OCI-LY1 (cell line): ENCODE measurements around the gene FOXK1.
"Not testable (repeated sequence)": the region's sequence is repeated elsewhere in the genome, so short reads cannot be mapped to it uniquely, and the experiment has no call there.

Source experiments
- H2AFZ ChIP-seq: fragments of 200-600 bp; sonication (generic), shearing (Covaris generic); 2 replicates; pipeline ENCODE4 v1.6.0; 2014; ENCODE audit warnings: antibody characterized with exemption, mild to moderate bottlenecking, low read length
- H3F3A ChIP-seq: fragments of 200-600 bp; sonication (generic), shearing (Covaris generic); 2 replicates; pipeline ENCODE4 v1.6.0; 2014; ENCODE audit warnings: mild to moderate bottlenecking, antibody characterized with exemption, low read length, moderate library complexity; ENCODE audit not compliant: insufficient read depth
- H3K27ac ChIP-seq: fragments of 200-600 bp; sonication (generic); 2 replicates; pipeline ENCODE4 v1.5.1; 2014; ENCODE audit warnings: low read length, mixed run types, mild to moderate bottlenecking, low read depth; ENCODE audit not compliant: poor library complexity, severe bottlenecking
- H3K27me3 ChIP-seq: fragments of 200-600 bp; sonication (generic); 2 replicates; pipeline ENCODE4 v1.6.0; 2014; ENCODE audit warnings: antibody characterized with exemption, mild to moderate bottlenecking, low read length, moderate library complexity; ENCODE audit not compliant: insufficient read depth
- H3K36me3 ChIP-seq: fragments of 200-600 bp; sonication (generic); 2 replicates; pipeline ENCODE4 v1.6.1; 2014; ENCODE audit warnings: mild to moderate bottlenecking, antibody characterized with exemption, low read length, moderate library complexity, mixed read lengths; ENCODE audit not compliant: insufficient read depth
- H3K4me1 ChIP-seq: fragments of 200-600 bp; sonication (generic); 2 replicates; pipeline ENCODE4 v1.5.1; 2014; ENCODE audit warnings: mild to moderate bottlenecking, low read length, moderate library complexity; ENCODE audit not compliant: insufficient read depth, severe bottlenecking
- H3K4me2 ChIP-seq: fragments of 200-600 bp; sonication (generic), shearing (Covaris generic); 2 replicates; pipeline ENCODE4 v1.6.1; 2014; ENCODE audit warnings: low read length
- H3K4me3 ChIP-seq: fragments of 200-600 bp; sonication (generic); 2 replicates; pipeline ENCODE4 v1.5.1; 2014; ENCODE audit warnings: low read length, low read depth, mild to moderate bottlenecking, mixed read lengths; ENCODE audit not compliant: poor library complexity, severe bottlenecking
- H3K79me2 ChIP-seq: fragments of 200-600 bp; shearing (Covaris generic); 2 replicates; pipeline ENCODE4 v1.6.1; 2016; ENCODE audit warnings: mixed run types, low read length, mixed read lengths; ENCODE audit not compliant: insufficient read depth
- H3K9ac ChIP-seq: fragments of 200-600 bp; sonication (generic), shearing (Covaris generic); 2 replicates; pipeline ENCODE4 v1.6.1; 2014; ENCODE audit warnings: mild to moderate bottlenecking, low read length, mixed read lengths
- H3K9me2 ChIP-seq: fragments of 200-600 bp; sonication (generic), shearing (Covaris generic); 2 replicates; pipeline ENCODE4 v1.6.1; 2014; ENCODE audit warnings: low read depth, mild to moderate bottlenecking, low read length, mixed read lengths
- H3K9me3 ChIP-seq: fragments of 200-600 bp; shearing (Covaris generic); 2 replicates; pipeline ENCODE4 v1.6.1; 2014; ENCODE audit warnings: low read length, mixed read lengths
- H4K20me1 ChIP-seq: fragments of 200-600 bp; sonication (generic), shearing (Covaris generic); 2 replicates; pipeline ENCODE4 v1.6.0; 2016; ENCODE audit warnings: mild to moderate bottlenecking, low read length; ENCODE audit not compliant: insufficient read depth
- CTCF ChIP-seq: fragments of 200-600 bp; sonication (generic), shearing (Covaris generic); IDR thresholded peaks from 2 replicates; pipeline ENCODE4 v1.5.1; 2017; ENCODE audit warnings: mild to moderate bottlenecking, antibody characterized with exemption, low read length, moderate library complexity, mixed read lengths
- EZH2 ChIP-seq: fragments of 200-600 bp; sonication (generic), shearing (Covaris generic); IDR thresholded peaks from 2 replicates; pipeline ENCODE4 v1.8.0; 2017; ENCODE audit warnings: borderline replicate concordance, mixed run types, mild to moderate bottlenecking, antibody characterized with exemption, low read length, moderate library complexity, mixed read lengths

Gene FOXK1

DNA sequence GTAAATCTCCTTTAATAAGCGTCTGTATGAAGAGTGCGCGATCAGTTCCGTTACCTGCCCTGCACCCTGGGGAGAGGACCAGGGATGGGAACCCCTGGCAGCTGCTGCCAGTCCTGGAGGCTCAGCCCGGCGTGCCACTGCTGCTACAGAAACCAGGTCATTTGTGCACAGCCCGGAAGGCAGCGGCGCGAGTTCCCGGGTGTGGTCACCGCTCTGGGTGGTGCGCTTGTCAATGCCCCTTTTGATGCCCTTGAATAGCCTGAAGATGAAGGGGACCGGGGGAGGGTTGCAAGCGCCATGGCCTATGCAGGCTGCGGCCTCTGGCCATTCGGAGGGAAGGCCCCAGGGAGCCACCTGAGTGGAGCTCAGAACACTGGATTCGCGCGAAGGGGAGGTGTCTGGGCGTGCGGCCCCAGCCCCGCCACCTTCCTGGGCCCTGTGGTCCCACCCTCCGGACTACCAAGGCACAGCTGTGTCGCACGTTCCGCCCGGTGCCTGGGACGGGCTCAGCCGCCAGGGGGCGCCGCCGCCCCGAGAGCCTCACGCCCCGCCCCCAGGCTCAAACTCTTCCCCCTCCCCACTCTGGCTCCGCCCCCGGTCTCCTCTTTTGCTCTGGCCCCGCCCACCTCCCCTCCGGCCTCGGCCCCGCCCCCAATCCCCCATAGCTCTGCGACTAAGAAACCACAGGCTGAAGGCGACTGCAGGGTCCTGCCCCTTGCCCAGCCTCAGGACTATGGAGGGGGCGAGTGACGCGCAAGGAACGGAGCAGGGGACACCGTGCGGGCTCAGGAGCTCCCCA lies 109.8 kb downstream of the FOXK1 start:
- Histone ChIP-seq H3K4me3 (no peak overlapping the region), H3K27me3 (no peaks in the 10 kb centered on the region), H3K9me3 (no peaks in the 10 kb centered on the region), H3K4me1 (no peaks in the 10 kb centered on the region), H3K36me3 (peaks cover 42% of the 10 kb centered on the region), H2AFZ (no peak overlapping the region), H3K9ac (no peak overlapping the region), H3K4me2 (no peak overlapping the region), H4K20me1 (no peaks in the 10 kb centered on the region), H3K27ac (no peak overlapping the region), H3K9me2 (no peaks in the 10 kb centered on the region), H3K79me2 (no peaks in the 10 kb centered on the region), H3F3A (no peaks in the 10 kb centered on the region)
- peak; percentile 40 for TF ChIP-seq CTCF
- TF ChIP-seq EZH2 = no peak

DNA sequence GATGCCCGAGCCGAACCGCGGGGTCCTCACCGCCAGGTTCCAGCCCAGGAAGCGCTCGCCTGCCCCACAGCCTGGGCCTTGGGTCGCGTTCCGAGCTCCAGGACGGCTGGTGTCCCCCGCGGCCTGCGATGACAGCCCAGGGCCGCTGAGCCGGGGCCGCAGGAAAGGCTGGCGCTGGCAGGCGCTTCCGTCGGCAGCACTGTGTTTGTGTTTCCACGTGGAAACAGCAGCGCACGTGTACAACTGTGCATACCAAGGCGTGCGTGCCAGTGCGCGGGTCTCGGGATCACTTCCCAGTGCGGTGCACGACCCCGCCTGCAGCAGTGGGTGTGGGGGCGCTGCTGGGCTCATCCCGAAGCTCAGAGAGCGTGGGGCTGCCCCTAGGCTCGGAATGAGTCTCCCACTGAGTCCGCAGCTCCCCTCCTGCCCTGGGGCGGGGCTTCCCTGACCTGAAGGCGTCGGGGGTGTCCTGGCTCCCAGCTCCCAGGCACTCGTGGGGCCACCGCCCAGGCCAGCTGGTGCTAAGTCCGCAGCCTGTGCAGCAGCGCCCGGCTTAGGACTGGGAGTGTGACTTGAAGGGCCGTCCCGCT lies 110.5 kb downstream of the FOXK1 start:
- H3K36me3 ChIP-seq = peaks cover 40% of the 10 kb centered on the region
- TF ChIP-seq CTCF = no peak
- TF ChIP-seq EZH2 = no peak
- H3F3A ChIP-seq = no peaks in the 10 kb centered on the region
- H3K27me3 ChIP-seq = no peaks in the 10 kb centered on the region
- no peak overlapping the region for H3K9ac ChIP-seq
- no peaks in the 10 kb centered on the region for H4K20me1 ChIP-seq
- H3K4me3 ChIP-seq = no peak overlapping the region
- H2AFZ ChIP-seq = no peak overlapping the region
- H3K9me3 ChIP-seq = no peaks in the 10 kb centered on the region
- H3K79me2 ChIP-seq = no peaks in the 10 kb centered on the region
- H3K4me1 ChIP-seq = no peaks in the 10 kb centered on the region
- no peak overlapping the region for H3K4me2 ChIP-seq
- H3K27ac ChIP-seq = no peak overlapping the region
- H3K9me2 ChIP-seq = no peaks in the 10 kb centered on the region

DNA sequence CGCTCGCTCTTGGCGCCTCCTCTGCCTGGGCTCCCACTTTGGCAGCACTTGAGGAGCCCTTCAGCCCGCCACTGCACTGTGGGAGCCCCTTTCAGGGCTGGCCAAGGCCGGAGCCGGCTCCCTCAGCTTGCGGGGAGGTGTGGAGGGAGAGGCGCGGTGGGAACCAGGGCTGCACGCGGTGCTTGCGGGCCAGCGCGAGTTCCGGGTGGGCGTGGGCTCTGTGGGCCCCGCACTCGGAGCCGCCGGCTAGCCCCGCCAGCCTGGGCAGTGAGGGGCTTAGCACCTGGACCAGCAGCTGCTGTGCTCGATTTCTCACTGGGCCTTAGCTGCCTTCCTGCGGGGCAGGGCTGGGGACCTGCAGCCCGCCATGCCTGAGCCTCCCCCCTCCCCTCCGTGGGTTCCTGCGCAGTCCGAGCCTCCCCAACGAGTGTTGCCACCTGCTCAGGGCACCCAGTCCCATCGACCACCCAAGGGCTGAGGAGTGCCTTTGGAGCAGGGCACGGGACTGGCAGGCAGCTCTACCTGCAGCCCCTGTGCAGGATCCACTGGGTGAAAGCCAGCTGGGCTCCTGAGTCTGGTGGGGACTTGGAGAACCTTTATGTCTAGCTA lies 111.4 kb downstream of the FOXK1 start:
- H3K36me3 ChIP-seq = peaks cover 31% of the 10 kb centered on the region
- not testable (repeated sequence) for H3K27me3 ChIP-seq, H3K4me1 ChIP-seq, H2AFZ ChIP-seq, H3F3A ChIP-seq, H3K9me3 ChIP-seq, H3K79me2 ChIP-seq, H3K27ac ChIP-seq, H3K9me2 ChIP-seq, H3K4me2 ChIP-seq, H3K4me3 ChIP-seq, H3K9ac ChIP-seq, H4K20me1 ChIP-seq

GRCh38 chr7:4794171-4794570 lies 112.1 kb downstream of the FOXK1 start:
- H3K4me2 ChIP-seq, H3K4me3 ChIP-seq, H4K20me1 ChIP-seq, H3K9me2 ChIP-seq, H3K27me3 ChIP-seq, H3K9ac ChIP-seq, H3K79me2 ChIP-seq, H3K9me3 ChIP-seq, H3F3A ChIP-seq, H3K4me1 ChIP-seq, H3K27ac ChIP-seq, H2AFZ ChIP-seq: not testable (repeated sequence)
- peaks cover 27% of the 10 kb centered on the region for H3K36me3 ChIP-seq
